Motor neuron (in vitro differentiated cells): ENCODE data around the gene ASTN2. TPM values are rescaled to one million over a fixed set of nuclear protein-coding genes. Genes with fewer than 3 reads are reported as not detected.

Experiments used
- ATAC-seq, 8 experiments: fragments of 200-7000 bp; cut with Tn5 transposase; replicated peaks in 6 of 8; 2 replicates each; pipeline ENCODE4 v1.8.0; 2021; ENCODE audit warnings: mild to moderate bottlenecking in 8 of 8, moderate library complexity in 8 of 8
- H3K27ac ChIP-seq, 2 donors: fragments of 250-450 bp; sonication (Bioruptor Pico); 2 replicates each; pipeline ENCODE4 v1.9.0; 2021; ENCODE audit warnings: antibody characterized with exemption in 2 of 2, mild to moderate bottlenecking in 2 of 2, moderate library complexity in 1 of 2
- H3K4me1 ChIP-seq, 2 donors: fragments of 250-450 bp; sonication (Bioruptor Pico); replicated peaks in 1 of 2; 2 replicates each; pipeline ENCODE4 v1.6.1; 2021; ENCODE audit warnings: antibody characterized with exemption in 2 of 2, mild to moderate bottlenecking in 2 of 2, moderate library complexity in 1 of 2
- H3K4me3 ChIP-seq, 5 donors: fragments of 250-450 bp; sonication (Bioruptor Pico); 2 replicates each; pipeline ENCODE4 v1.9.0; 2021; ENCODE audit warnings: antibody characterized with exemption in 5 of 5, mild to moderate bottlenecking in 5 of 5, moderate library complexity in 4 of 5
- WGBS, 10 experiments: fragments of 450-650 bp; shearing (Covaris generic); methylation state at CpG; one replicate each; pipeline ENCODE4 v1.0.0; 2022; 5-methylcytosine and 5-hydroxymethylcytosine counted together
- in situ Hi-C, 9 experiments: fragments of 400-800 bp; cut with MboI; loops; one replicate each; pipeline ENCODE4 v1.15.0; 2021; ENCODE audit warnings: low sequenced_read_pairs in 9 of 9, low pct_unique_long_range_greater_than_20kb in 2 of 9; ENCODE audit not compliant: unreplicated experiment in 9 of 9
- total RNA-seq, 8 experiments: library from RNA; unstranded; fragments of 300-600 nt; gene quantifications; 2 replicates each; pipeline versions ENCODE4 v1.2.3 to v1.2.4, GENCODE V29; 2022

The ASTN2 gene
- total RNA-seq, 8 experiments from 2014 or later = 13.6 to 54.6 (median 17.9) TPM

DNA sequence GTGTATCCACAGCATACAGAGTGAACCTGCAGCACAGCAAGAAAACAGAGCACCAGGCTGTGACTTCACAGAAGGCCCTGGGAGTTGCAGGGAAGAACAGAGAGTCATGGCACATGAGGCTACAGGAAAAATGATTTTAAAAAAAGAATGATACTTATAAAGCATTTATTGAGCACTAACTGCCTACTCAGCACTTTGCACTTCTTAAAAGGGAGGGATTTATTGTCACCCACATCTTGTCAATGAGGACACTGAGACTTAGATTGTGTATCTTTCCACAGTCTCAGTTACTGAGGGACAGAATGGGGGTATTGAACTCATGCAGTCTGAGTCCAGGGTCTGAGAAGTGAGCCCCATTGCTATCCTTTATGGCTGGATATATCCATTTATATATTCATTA is 972.3 kb downstream of the ASTN2 start:
- Histone ChIP-seq H3K4me1 (no peaks in the 10 kb centered on the region), H3K27ac (no peak overlapping the region), H3K4me3 (no peak overlapping the region)
- no peak for ATAC-seq
- in situ Hi-C loops = no loop called here

DNA sequence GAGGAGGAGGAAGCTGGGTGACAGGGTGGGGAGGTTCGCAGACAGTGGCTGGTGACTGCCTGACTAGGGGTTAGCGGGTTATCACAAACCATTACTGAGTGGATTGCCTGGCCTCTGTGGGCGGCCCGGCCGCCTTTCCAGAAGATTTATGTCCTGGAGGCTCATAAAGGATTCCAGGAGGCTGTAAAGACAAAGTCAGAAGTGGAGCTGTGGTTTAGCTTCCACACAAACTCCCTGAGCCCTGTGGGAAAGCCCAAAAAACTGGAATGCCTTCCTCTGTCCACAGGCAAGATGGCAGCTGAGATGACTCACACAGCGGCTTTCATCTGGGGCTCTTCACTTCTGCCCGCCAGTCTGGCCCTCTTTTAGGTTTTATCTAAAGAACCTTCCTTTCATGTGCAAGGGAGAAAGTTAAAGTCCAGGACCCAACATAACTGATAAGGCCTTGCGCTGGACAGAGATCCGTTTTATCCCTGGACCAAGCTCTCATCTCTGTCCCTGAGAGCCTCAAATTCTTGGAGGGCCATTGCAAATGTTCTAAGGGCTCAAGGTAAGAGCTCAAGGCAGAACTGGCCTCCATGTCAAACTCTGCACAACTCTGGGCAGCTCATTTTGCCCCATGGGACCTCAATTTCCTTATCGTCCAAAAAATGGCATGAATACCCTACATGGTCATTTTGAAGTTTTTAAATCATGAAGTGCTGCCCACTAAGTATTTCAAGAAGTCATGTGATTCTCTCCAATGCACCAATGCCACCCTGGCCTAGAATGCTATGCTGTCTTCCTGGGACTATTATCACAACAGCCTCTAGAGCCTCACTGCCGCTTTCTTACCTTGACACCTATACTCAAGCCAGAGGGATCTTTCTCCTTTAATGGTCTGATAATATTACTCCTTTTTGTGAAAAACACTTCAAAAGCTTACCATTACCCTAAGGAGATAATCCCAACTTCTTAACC is 977.2 kb downstream of the ASTN2 start:
- Histone ChIP-seq H3K4me1 (no peaks in the 10 kb centered on the region), H3K27ac (no peak overlapping the region), H3K4me3 (no peak overlapping the region)
- no peak for ATAC-seq
- in situ Hi-C loops = no loop called here
- 89 to 100% (median 100%) methylated on average over 1 to 7 of the region's 11 CpGs for WGBS, 10 experiments

DNA sequence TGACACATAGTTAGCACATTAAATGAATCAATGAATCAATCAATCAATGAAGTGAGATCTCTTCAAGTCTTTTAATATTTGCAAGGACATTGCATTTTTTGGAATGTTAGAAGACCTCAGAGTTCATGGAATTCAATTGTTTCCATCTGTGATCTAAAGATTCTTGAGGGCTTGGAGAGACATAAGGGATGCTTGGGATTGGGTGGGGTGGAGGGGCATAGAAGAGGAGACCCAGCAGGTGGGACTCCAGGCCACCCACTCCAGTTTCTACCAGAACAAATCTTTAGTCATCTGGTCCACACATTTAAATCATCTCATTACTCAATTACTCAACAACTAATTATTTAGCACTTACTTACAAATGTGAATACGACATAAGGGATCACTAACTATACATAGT is 978.7 kb downstream of the ASTN2 start:
- Histone ChIP-seq H3K4me1 (peaks cover 0 to 5% of the 10 kb centered on the region in 2 donors), H3K27ac (no peak overlapping the region), H3K4me3 (no peak overlapping the region)
- 92 to 100% (median 100%) methylated on average over 1 of the region's 1 CpG; no CpG with 5 or more reads in 7 of the 10 experiments for WGBS, 10 experiments
- no peak for ATAC-seq
- in situ Hi-C loops = no loop called here

DNA sequence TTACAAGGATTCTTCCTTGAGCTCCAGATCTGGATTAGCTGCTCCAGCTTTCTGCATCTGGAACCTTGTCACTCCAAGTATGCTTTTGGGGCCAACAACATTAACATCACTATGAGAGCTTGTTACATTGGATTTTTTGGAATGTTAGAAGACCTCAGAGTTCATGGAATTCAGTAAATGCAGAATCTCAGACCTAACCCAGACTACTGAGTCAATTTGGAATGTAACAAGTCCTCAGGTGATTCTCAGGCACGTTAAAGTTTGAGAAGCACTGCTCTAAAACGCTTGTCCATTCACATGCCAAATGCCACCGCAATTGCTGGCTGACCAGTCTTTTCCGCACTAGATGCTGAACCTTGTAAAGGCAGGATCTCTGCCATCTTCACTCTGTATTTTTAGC is 979.2 kb downstream of the ASTN2 start:
- no peak overlapping the region for H3K4me3 ChIP-seq
- H3K27ac ChIP-seq = no peak overlapping the region
- H3K4me1 ChIP-seq = peaks cover 4 to 9% of the 10 kb centered on the region in 2 donors
- no peak for ATAC-seq
- 50 to 86% (median 80%) methylated on average over 1 to 3 of the region's 4 CpGs; no CpG with 5 or more reads in 3 of the 10 experiments for WGBS, 10 experiments
- in situ Hi-C loops = no loop called here

DNA sequence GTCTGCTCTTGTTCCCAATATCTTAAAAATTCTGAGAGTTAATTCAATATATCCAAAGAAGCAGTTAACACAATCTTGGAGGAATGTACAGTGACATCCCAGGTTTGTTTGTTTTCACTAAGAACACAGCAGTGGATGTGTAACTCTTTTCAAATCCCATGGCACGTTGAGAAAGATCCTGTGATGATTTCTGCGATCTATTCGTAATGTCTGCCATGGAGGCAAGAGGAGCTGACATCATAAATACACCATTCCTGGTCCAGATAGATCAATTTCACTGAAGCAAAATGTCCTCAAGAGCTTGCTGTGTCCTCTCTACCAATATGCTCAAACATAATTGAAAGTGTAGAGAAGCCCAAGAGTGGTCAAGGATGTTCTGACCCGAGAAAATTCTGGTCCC is 980.5 kb downstream of the ASTN2 start:
- no peak for ATAC-seq
- Histone ChIP-seq H3K27ac (no peak overlapping the region), H3K4me1 (peaks cover 4 to 16% of the 10 kb centered on the region in 2 donors), H3K4me3 (no peak overlapping the region)
- WGBS, 10 experiments = 29 to 100% (median 73%) methylated on average over 1 to 4 of the region's 4 CpGs; no CpG with 5 or more reads in 2 of the 10 experiments
- in situ Hi-C loops = no loop called here

DNA sequence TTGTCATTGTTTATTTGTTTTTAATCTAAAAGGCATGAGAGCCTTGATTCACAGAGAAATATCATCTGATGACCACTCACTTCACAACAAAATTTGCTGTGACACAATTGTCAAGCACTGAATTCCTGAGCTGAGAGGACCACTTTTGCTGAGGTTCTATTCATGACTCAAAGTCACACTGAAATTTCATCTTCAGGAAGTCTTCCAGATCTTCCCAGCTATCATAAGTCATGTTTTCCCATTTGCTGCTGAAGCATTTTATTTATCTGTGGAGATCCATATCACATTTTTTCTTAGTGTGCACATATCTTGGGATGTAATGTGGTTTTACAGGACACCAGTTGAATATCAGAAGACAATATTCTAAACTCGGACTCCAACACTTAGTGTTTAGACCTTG is 982.8 kb downstream of the ASTN2 start:
- ATAC-seq = no peak
- WGBS, 10 experiments = 33 to 100% (median 90%) methylated on average over 1 of the region's 1 CpG; no CpG with 5 or more reads in 3 of the 10 experiments
- H3K4me3 ChIP-seq = no peak overlapping the region
- no peak overlapping the region for H3K27ac ChIP-seq
- peaks cover 4 to 16% of the 10 kb centered on the region in 2 donors for H3K4me1 ChIP-seq
- in situ Hi-C loops = no loop called here

DNA sequence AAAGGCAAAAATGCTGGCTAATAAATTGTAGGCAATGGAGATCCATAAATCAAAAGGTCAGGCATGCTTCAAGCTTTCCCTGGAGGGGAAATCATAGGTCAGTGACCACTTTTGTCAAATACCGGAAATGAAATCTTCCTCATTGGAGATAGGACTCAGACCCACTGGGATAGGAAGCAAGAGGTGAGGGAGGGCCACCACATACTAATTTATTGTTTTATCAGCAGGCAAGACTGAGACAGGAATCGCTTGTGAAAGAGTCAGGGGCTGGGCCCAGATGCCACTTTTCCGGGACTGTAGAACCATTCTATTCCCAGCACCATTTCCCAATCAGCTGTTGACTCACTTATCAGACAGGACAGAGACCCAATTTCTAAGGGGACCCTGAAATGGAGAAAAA is 984.0 kb downstream of the ASTN2 start:
- in situ Hi-C loops = no loop called here
- 56 to 100% (median 85%) methylated on average over 1 to 3 of the region's 3 CpGs; no CpG with 5 or more reads in 2 of the 10 experiments for WGBS, 10 experiments
- no peak overlapping the region for H3K27ac ChIP-seq

DNA sequence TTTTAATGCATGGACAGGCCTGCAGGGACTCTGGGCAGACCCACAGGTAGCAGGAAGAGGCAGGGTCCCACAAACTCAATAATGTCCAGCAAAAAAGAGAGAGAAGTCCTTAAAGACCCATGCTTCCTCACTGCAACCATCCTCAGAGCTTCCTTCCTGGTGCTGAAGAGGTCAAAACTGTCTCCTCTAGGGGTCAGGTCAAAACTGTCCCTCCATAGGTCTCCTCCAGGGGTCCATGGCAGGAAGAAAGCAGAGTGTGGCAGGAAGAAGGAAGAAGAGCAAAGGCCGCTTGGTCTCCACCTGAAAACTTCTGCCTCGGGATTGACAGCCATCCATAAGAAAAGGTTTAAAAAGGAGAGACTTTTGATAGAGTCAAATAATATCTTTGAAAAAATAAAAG is 989.6 kb downstream of the ASTN2 start:
- 13 to 100% (median 85%) methylated on average over 1 to 2 of the region's 2 CpGs; no CpG with 5 or more reads in 2 of the 10 experiments for WGBS, 10 experiments
- ATAC-seq = no peak
- Histone ChIP-seq H3K4me3 (no peak overlapping the region), H3K4me1 (peaks cover 0 to 2% of the 10 kb centered on the region in 2 donors), H3K27ac (no peak overlapping the region)
- in situ Hi-C loops = no loop called here

More for the DNA sequence above, 984.0 kb downstream of the ASTN2 start:
- peak in 4 of 8 experiments; percentile 45 to 63 (median 60) for ATAC-seq
- Histone ChIP-seq H3K4me3 (no peak overlapping the region), H3K4me1 (peaks cover 4 to 16% of the 10 kb centered on the region in 2 donors)

DNA sequence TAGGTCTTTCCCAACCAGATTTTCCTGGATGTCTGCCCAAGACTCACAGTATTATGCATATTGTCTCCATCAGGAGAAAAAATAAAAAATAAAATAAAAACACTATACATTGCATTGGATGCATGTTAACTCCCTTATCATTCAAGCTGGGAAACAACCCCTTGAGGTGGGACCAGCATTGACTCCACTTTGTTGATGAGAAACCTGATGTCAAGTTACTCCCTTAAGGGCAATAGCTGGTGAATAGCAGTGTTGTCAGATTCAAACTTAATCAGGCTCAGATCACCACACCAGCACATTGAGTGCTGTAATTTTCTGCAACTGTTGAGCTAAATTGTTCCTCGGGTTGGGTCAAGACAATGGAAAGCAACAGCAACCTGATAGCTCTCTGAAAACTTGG is 991.7 kb downstream of the ASTN2 start:
- in situ Hi-C loops = no loop called here
- ATAC-seq = no peak
- no peaks in the 10 kb centered on the region for H3K4me1 ChIP-seq
- no peak overlapping the region for H3K27ac ChIP-seq
- 13 to 100% (median 75%) methylated on average over 1 of the region's 1 CpG; no CpG with 5 or more reads in 6 of the 10 experiments for WGBS, 10 experiments
- H3K4me3 ChIP-seq = no peak overlapping the region

DNA sequence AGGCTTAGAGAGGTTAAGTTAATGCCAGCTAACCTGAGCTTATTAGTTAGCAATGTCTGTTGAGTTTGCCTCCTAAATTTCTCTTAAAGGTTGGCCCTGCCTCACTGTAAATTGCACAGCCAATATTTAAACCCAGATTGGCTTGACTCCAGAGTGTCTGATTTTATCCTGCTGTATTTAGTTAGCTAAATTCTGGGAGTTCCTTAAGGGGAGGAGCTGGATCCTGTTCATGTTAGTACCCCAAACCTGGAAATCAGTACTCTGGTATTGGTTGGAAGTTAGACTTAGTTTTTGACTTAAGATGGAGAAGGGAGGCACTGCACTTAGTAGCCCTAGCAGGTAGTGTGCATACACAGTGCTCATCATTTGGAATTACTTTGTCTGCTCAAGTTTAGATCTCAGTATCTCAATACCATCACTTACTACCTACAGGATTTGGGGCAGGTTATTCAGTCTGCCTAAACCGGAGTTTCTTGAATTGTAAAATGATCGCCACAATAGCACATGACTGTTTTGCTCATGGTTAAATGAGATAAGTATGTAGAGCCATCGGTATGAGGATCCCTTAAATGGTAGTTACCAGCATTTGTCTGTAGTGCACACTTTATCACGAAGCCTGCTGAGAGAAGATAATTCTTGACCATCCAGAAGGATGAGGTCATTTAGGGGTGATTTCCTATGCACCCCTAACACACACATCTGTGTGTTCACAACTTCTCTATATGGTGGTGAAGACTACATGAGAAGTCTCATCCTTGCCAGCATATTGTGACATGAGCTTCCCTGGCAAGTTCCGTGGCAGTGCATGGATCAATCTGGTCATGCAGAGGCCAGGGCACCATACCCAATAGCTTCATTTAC is 992.5 kb downstream of the ASTN2 start:
- in situ Hi-C loops = no loop called here
- no peak for ATAC-seq
- WGBS, 10 experiments = 89 to 100% (median 100%) methylated on average over 1 to 5 of the region's 5 CpGs
- H3K4me3 ChIP-seq = no peak overlapping the region
- H3K27ac ChIP-seq = no peak overlapping the region
- H3K4me1 ChIP-seq = peaks cover 5 to 6% of the 10 kb centered on the region in 2 donors

DNA sequence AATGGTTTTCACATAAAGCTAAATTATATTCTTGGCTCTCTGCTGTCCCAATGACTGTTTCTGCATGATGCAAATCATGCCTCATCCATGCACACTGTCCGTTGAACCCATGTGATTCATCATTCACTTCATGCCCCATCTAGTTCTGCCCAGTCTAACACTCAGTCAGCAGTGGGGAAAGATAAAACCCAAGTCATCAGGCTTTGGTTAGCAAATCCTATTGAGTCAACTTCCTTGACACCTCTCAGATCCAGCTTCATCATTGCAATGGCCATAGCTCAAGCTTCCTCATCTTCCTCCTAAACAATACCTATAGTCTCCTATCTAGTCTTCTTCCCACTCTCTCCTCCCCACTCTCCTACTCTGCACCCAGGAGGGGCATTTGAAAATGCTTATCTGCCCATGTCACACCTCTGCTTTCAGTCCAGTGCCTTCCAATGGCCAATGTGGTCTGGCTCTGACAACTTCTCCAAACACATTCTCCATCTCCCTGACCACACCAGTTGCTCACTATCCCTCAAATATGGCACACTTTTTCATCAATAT is 993.8 kb downstream of the ASTN2 start:
- in situ Hi-C loops = no loop called here

DNA sequence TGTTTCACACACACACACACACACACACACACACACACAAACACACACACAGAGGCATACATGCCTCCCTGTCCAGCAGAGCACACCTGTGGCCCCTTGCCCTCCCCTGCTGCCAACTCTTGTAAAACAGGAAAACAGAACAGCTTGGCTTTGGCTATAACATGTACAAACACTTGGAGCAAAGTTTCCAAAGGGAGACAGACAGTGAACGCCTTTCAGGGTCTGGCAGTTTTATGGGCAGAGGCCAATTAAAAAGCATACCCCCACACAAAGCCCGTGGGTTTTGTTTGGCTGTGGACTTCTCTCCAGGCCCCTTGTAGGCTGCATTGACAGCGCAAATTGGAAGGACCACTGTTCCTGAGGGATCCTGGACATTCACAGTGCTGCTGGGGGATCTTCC is 995.7 kb downstream of the ASTN2 start:
- peaks cover 6 to 7% of the 10 kb centered on the region in 2 donors for H3K4me1 ChIP-seq
- in situ Hi-C loops = no loop called here
- 25 to 86% (median 71%) methylated on average over 1 to 3 of the region's 3 CpGs; no CpG with 5 or more reads in 4 of the 10 experiments for WGBS, 10 experiments
- H3K4me3 ChIP-seq = no peak overlapping the region
- H3K27ac ChIP-seq = no peak overlapping the region
- ATAC-seq = no peak

More for the DNA sequence above, 993.8 kb downstream of the ASTN2 start:
- peak; percentile 77 to 98 (median 94) for ATAC-seq
- no peak overlapping the region for H3K27ac ChIP-seq
- no peak overlapping the region for H3K4me3 ChIP-seq
- WGBS, 10 experiments = 0 to 86% (median 57%) methylated on average over 1 of the region's 1 CpG; no CpG with 5 or more reads in 6 of the 10 experiments
- peaks cover 6 to 7% of the 10 kb centered on the region in 2 donors for H3K4me1 ChIP-seq
